Measurements from ENCODE around the gene B3GNT3.

DNA sequence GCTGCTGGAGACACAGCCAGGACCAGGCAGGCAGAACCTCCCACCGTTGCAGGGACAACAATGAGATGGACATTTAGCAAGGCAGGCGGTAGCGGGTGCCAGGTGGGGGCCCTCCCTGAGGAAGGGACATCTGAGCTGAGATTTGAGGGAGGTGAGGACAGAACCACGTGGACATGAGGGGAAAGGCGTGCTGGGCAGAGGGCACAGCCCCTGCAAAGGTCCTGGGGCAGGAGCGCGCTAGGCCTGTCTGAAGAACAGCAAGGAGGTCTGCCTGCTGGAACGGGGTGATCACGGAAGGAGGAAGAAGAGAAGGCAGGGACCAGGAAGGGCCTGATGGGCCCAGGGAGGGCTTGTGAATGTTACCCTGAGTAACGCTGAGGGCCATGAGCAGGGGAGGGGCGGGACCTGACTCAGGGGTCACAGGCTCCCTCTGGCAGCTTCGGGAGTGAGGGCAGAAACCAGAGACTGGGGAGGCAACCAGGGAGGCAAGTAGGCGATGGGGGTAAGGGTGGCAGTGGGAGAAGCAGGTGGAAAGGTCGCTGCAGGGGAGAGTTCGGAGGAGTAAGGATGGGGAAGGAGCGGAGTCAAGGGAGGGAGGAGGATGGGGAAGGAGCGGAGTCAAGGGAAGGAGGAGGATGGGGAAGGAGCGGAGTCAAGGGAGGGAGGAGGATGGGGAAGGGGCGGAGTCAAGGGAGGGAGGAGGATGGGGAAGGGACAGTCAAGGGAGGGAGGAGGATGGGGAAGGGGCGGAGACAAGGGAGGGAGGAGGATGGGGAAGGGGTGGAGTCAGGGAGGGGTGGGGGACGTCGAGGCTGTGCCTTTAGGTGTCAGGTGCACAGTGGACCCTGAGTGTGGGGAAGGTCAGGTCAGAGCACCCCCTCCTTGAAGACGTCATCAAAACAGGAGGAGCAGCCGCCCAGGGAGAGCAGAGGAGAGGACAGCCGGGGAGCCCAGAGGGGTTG, 15.7 kb upstream of the B3GNT3 start:
- TF ChIP-seq, protein P1, sequence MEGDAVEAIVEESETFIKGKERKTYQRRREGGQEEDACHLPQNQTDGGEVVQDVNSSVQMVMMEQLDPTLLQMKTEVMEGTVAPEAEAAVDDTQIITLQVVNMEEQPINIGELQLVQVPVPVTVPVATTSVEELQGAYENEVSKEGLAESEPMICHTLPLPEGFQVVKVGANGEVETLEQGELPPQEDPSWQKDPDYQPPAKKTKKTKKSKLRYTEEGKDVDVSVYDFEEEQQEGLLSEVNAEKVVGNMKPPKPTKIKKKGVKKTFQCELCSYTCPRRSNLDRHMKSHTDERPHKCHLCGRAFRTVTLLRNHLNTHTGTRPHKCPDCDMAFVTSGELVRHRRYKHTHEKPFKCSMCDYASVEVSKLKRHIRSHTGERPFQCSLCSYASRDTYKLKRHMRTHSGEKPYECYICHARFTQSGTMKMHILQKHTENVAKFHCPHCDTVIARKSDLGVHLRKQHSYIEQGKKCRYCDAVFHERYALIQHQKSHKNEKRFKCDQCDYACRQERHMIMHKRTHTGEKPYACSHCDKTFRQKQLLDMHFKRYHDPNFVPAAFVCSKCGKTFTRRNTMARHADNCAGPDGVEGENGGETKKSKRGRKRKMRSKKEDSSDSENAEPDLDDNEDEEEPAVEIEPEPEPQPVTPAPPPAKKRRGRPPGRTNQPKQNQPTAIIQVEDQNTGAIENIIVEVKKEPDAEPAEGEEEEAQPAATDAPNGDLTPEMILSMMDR (IDR thresholded peaks at IDR 0.05): no peak
- no peak for TF ChIP-seq ZFX (IDR thresholded peaks at IDR 0.05; ENCODE audit: borderline replicate concordance)
